Measurements from ENCODE around the gene ANKRD61. TPM values are rescaled to one million over a fixed set of nuclear protein-coding genes. Genes with fewer than 3 reads are reported as not detected.
"Not testable (repeated sequence)": the region's sequence is repeated elsewhere in the genome, so short reads cannot be mapped to it uniquely, and the experiment has no call there.

The ANKRD61 gene
- total and polyA plus RNA-seq, 3 donors from 2014 or later = 6.8 to 17.3 (median 8.4) TPM

- Histone ChIP-seq H3K27me3 (no peaks in the 10 kb centered on the region), H3K4me1 (no peaks in the 10 kb centered on the region), H3K27ac (no peak overlapping the region), H3K36me3 (ENCODE audit: low read depth, missing control alignments) (no peaks in the 10 kb centered on the region), H3K9me3 (no peaks in the 10 kb centered on the region), H3K4me3 (no peak overlapping the region)
- no peak for DNase-seq
- intact Hi-C loops (cut with DNase I; ENCODE audit: low total_unique reads) = no loop called here
- WGBS, 2 donors = 69 to 73% methylated on average over 3 of the region's 3 CpGs
- TF ChIP-seq POLR2A (IDR thresholded peaks at IDR 0.05) (no peak), CTCF (IDR thresholded peaks at IDR 0.05) (no peak)
These were observed 40.2 kb downstream of the ANKRD61 start for GRCh38 chr7:6071406-6071805.

GRCh38 chr7:6074612-6075380, 43.6 kb downstream of the ANKRD61 start:
- Histone ChIP-seq H3K9me3 (no peaks in the 10 kb centered on the region), H3K27me3 (no peaks in the 10 kb centered on the region), H3K36me3 (ENCODE audit: low read depth, missing control alignments) (no peaks in the 10 kb centered on the region), H3K4me3 (no peak overlapping the region), H3K4me1 (no peaks in the 10 kb centered on the region), H3K27ac (no peak overlapping the region)
- WGBS, 2 donors = 85 to 86% methylated on average over 9 of the region's 9 CpGs
- TF ChIP-seq POLR2A (IDR thresholded peaks at IDR 0.05) (no peak), CTCF (IDR thresholded peaks at IDR 0.05) (no peak)
- no peak for DNase-seq
- intact Hi-C loops (cut with DNase I; ENCODE audit: low total_unique reads) = no loop called here

- no peak for DNase-seq
- Histone ChIP-seq H3K4me1 (no peaks in the 10 kb centered on the region), H3K9me3 (no peaks in the 10 kb centered on the region), H3K27ac (no peak overlapping the region), H3K4me3 (no peak overlapping the region), H3K27me3 (no peaks in the 10 kb centered on the region), H3K36me3 (ENCODE audit: low read depth, missing control alignments) (no peaks in the 10 kb centered on the region)
- intact Hi-C loops (cut with DNase I; ENCODE audit: low total_unique reads) = no loop called here
- TF ChIP-seq CTCF (IDR thresholded peaks at IDR 0.05) = no peak
- no peak for TF ChIP-seq POLR2A (IDR thresholded peaks at IDR 0.05)
- 77 to 85% methylated on average over 3 of the region's 3 CpGs for WGBS, 2 donors
These were observed 47.4 kb downstream of the ANKRD61 start for GRCh38 chr7:6078548-6078947.

- intact Hi-C loops (cut with DNase I; ENCODE audit: low total_unique reads); H3K4me3 ChIP-seq; H3K36me3 ChIP-seq (ENCODE audit: low read depth, missing control alignments); H3K9me3 ChIP-seq; H3K27me3 ChIP-seq; H3K27ac ChIP-seq; H3K4me1 ChIP-seq; DNase-seq: not testable (repeated sequence)
- WGBS, 2 donors = 97% methylated on average over 6 of the region's 6 CpGs
These were observed 51.9 kb downstream of the ANKRD61 start for GRCh38 chr7:6083047-6083446.

Small RNA genes lying within 50 kb of the gene (small RNA-seq; reads per million reads assigned to genes)
- gene RF00019 (0 reads per million in 2 donors), gene RNU6-218P (0 reads per million in 2 donors), gene SNORA80D (3.2 to 4.5 reads per million in 2 donors)

Other genes with a start within 250 kb of the ANKRD61 start
- 100 to 1,000 TPM in 1 of 2 donors, 10 to 100 TPM in 1; 96.4 to 112 TPM for gene RNF216, start 249.7 kb upstream of the ANKRD61 start, total RNA-seq
- gene RNF216, start 249.7 kb upstream of the ANKRD61 start, polyA plus RNA-seq (ENCODE audit: insufficient read depth, low read depth, low replicate concordance) = 78.6 TPM
- gene OCM, start 150.6 kb upstream of the ANKRD61 start, total RNA-seq = 1 to 10 TPM; 1.2 to 1.6 TPM
- gene OCM, start 150.6 kb upstream of the ANKRD61 start, polyA plus RNA-seq (ENCODE audit: insufficient read depth, low read depth, low replicate concordance) = 2.3 TPM
- gene CCZ1, start 132.6 kb upstream of the ANKRD61 start, total RNA-seq = 10 to 100 TPM; 47.4 to 56.1 TPM
- 48.0 TPM for gene CCZ1, start 132.6 kb upstream of the ANKRD61 start, polyA plus RNA-seq (ENCODE audit: insufficient read depth, low read depth, low replicate concordance)
- 10 to 100 TPM; 19.0 to 53.0 TPM for gene RSPH10B, start 60.7 kb upstream of the ANKRD61 start, total RNA-seq
- 54.7 TPM for gene RSPH10B, start 60.7 kb upstream of the ANKRD61 start, polyA plus RNA-seq (ENCODE audit: insufficient read depth, low read depth, low replicate concordance)
- gene PMS2, start 22.3 kb upstream of the ANKRD61 start, total RNA-seq = 10 to 100 TPM in 1 of 2 donors, 1 to 10 TPM in 1; 9.9 to 13.3 TPM
- 9.2 TPM for gene PMS2, start 22.3 kb upstream of the ANKRD61 start, polyA plus RNA-seq (ENCODE audit: insufficient read depth, low read depth, low replicate concordance)
- 10 to 100 TPM; 53.0 to 63.4 TPM for gene AIMP2, start 22.1 kb upstream of the ANKRD61 start, total RNA-seq
- gene AIMP2, start 22.1 kb upstream of the ANKRD61 start, polyA plus RNA-seq (ENCODE audit: insufficient read depth, low read depth, low replicate concordance) = 121 TPM
- 100 to 1,000 TPM; 278 to 286 TPM for gene EIF2AK1, start 27.8 kb downstream of the ANKRD61 start, total RNA-seq
- 44.5 TPM for gene EIF2AK1, start 27.8 kb downstream of the ANKRD61 start, polyA plus RNA-seq (ENCODE audit: insufficient read depth, low read depth, low replicate concordance)
- gene USP42, start 73.6 kb downstream of the ANKRD61 start, total RNA-seq = 10 to 100 TPM; 35.1 to 47.2 TPM
- 39.3 TPM for gene USP42, start 73.6 kb downstream of the ANKRD61 start, polyA plus RNA-seq (ENCODE audit: insufficient read depth, low read depth, low replicate concordance)
- gene CYTH3, start 241.2 kb downstream of the ANKRD61 start, total RNA-seq = 10 to 100 TPM; 65.5 to 82.2 TPM
- gene CYTH3, start 241.2 kb downstream of the ANKRD61 start, polyA plus RNA-seq (ENCODE audit: insufficient read depth, low read depth, low replicate concordance) = 49.3 TPM